ENCODE results near the gene U2AF1. TPM values are rescaled to one million over a fixed set of nuclear protein-coding genes. Genes with fewer than 3 reads are reported as not detected.
"Not testable (repeated sequence)": the region's sequence is repeated elsewhere in the genome, so short reads cannot be mapped to it uniquely, and the experiment has no call there.

Gene U2AF1
- total and polyA plus RNA-seq, 2 donors (not counting 1 experiment from before 2014, with no cell fraction given), result 12.7 to 40.1 TPM

DNA sequence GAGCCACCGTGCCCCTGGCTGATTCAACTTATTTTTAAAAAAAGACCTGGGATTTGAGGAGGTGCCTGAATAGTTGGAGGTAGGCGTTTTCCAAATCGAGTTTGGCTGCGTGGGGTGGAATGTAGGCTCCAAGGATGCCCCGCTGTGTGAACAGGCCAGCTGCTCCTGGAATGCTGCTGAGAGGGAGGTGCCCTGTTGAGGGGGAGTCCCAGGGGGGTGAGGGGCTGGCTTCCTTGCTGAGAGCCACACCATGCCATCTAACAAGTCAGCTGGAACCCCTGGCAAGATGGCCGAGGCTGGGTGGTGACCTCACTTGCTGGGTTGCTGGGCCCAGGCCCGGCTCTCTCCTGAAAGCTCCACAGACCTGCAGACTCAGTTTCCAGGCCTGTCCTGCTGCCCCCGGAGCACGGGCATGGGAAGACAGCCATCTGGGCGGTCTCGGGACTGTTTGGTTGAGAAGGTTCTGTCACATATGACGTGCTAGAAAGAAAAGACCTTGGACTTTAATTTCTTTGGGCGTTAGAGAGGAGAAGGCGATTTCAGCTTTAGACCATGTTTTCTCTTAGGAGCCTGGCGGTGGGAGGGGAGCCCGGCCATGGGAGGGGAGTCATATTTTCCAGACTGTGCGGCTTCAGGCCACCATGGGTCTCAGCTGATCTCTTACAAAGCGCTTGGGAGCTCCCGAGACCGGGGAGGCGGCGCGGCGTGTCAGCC is 24.6 kb downstream of the U2AF1 start:
- not testable (repeated sequence) for H3K9ac ChIP-seq (ENCODE audit: insufficient read depth, low read length); H3K79me2 ChIP-seq (ENCODE audit: control insufficient read depth, insufficient read depth, low read length); H3K4me3 ChIP-seq (replicated peaks in 1 of 4; ENCODE audit: control extremely low read depth in 1 of 4, insufficient read depth in 1 of 4, low read depth in 3 of 4, low read length in 4 of 4); H3K36me3 ChIP-seq (ENCODE audit: control insufficient read depth, insufficient read depth, low read length); H3K4me2 ChIP-seq (ENCODE audit: extremely low read depth, insufficient read depth, low read length); H3K27me3 ChIP-seq (ENCODE audit: control insufficient read depth, insufficient read depth, low read length); H4K20me1 ChIP-seq (ENCODE audit: control insufficient read depth, extremely low read depth, insufficient read depth, low read length); H3K4me1 ChIP-seq (ENCODE audit: control insufficient read depth, extremely low read depth, insufficient read depth, low read length); H2AFZ ChIP-seq (ENCODE audit: low read length); DNase-seq (ENCODE audit: low read depth in 2 of 2); H3K27ac ChIP-seq (ENCODE audit: insufficient read depth, low read length); H3K9me3 ChIP-seq (ENCODE audit: control insufficient read depth, insufficient read depth, low read depth, low read length)

GRCh38 chr21:43076643-43077042 is 30.7 kb downstream of the U2AF1 start:
- H3K4me3 ChIP-seq (replicated peaks in 1 of 4; ENCODE audit: control extremely low read depth in 1 of 4, insufficient read depth in 1 of 4, low read depth in 3 of 4, low read length in 4 of 4); H3K4me1 ChIP-seq (ENCODE audit: control insufficient read depth, extremely low read depth, insufficient read depth, low read length): not testable (repeated sequence)

DNA sequence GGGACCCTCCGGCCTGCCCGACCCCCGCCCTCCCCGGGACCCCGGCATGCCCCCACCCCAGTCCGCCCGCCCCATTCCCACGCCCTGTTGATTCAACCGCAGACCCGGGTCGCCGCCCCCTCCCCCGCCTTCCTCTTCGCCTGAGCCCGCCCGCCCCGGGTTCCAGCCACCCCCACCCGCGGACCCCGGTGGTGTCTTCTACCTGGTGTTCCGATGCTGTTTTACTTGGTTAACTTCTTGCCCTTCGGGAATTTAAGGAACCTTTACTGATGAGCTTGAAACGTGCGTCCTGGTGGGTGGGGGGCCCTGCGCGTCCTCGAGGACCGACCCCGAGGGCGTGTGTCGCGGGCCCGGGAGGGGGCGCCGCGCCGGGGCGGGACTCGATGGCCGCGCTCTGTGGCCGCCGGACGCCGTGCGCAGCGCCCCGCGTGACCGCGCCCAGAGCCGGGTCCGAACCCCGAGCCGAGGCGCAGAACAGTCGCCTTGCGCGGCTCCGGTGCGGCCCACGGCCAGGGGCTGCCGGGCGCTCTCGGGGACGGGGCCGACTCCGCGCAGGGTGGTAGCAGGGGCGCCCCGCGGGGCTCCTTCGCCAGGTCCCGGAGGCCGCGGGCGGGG is 31.2 kb downstream of the U2AF1 start:
- not testable (repeated sequence) for H3K4me3 ChIP-seq (replicated peaks in 1 of 4; ENCODE audit: control extremely low read depth in 1 of 4, insufficient read depth in 1 of 4, low read depth in 3 of 4, low read length in 4 of 4); H3K36me3 ChIP-seq (ENCODE audit: control insufficient read depth, insufficient read depth, low read length); H3K27ac ChIP-seq (ENCODE audit: insufficient read depth, low read length); H3K4me1 ChIP-seq (ENCODE audit: control insufficient read depth, extremely low read depth, insufficient read depth, low read length); H4K20me1 ChIP-seq (ENCODE audit: control insufficient read depth, extremely low read depth, insufficient read depth, low read length); DNase-seq (ENCODE audit: low read depth in 2 of 2); H3K4me2 ChIP-seq (ENCODE audit: extremely low read depth, insufficient read depth, low read length); H3K27me3 ChIP-seq (ENCODE audit: control insufficient read depth, insufficient read depth, low read length); H3K79me2 ChIP-seq (ENCODE audit: control insufficient read depth, insufficient read depth, low read length); H2AFZ ChIP-seq (ENCODE audit: low read length); H3K9me3 ChIP-seq (ENCODE audit: control insufficient read depth, insufficient read depth, low read depth, low read length); H3K9ac ChIP-seq (ENCODE audit: insufficient read depth, low read length)

More at GRCh38 chr21:43076643-43077042, 30.7 kb downstream of the U2AF1 start:
- H3K4me2 ChIP-seq (ENCODE audit: extremely low read depth, insufficient read depth, low read length); DNase-seq (ENCODE audit: low read depth in 2 of 2); H2AFZ ChIP-seq (ENCODE audit: low read length); H3K27ac ChIP-seq (ENCODE audit: insufficient read depth, low read length); H3K9me3 ChIP-seq (ENCODE audit: control insufficient read depth, insufficient read depth, low read depth, low read length); H4K20me1 ChIP-seq (ENCODE audit: control insufficient read depth, extremely low read depth, insufficient read depth, low read length); H3K27me3 ChIP-seq (ENCODE audit: control insufficient read depth, insufficient read depth, low read length); H3K36me3 ChIP-seq (ENCODE audit: control insufficient read depth, insufficient read depth, low read length); H3K9ac ChIP-seq (ENCODE audit: insufficient read depth, low read length); H3K79me2 ChIP-seq (ENCODE audit: control insufficient read depth, insufficient read depth, low read length): not testable (repeated sequence)

DNA sequence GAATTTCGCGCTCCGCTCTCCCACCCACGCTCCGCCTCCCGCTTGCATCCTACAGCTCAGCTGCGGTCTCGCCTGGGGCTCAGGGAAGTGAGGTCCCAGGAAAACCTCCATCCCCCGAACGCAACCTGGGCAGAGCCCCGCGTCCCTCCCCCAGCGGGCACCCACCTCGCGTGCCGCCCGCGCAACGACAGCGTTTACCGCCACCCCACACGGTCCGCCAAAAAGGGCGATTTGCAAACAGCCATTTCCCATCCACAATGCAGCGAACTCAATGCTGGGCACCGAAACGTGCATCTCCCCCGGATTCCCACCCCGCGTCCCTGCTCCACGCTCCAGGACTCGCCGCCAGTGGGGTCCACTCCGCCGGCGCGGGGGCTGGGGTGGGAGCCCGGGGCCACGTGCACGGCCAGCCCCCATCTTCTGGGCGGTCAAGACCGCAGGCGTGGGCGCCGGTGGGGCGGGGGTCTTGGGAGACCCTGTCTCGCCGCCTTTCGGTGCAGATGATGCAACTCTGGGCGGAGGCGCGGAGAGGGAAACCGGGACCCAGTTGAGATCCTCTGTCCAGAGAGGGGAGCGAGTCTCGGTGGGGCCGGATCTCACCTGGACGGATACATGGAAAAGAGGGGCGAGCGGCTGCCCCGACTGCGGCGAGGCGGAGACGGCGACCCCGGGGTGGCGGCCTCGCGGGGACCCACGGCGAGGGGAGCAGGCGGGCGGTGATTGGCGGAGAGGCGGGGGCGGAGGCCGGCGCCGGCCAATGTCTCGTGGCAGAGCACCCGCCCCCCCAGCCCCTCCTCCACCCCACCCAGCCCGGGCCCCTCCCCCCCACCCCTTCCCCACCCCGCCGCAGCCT is 32.0 kb downstream of the U2AF1 start, which contains the start of gene CBS:
TSS of gene CBS (minus strand) at position 666 of the 853 bp plus-strand sequence. CDS start 3,642 bp downstream, outside the sequence.
- H3K4me2 ChIP-seq (ENCODE audit: extremely low read depth, insufficient read depth, low read length); H3K27ac ChIP-seq (ENCODE audit: insufficient read depth, low read length); H3K4me3 ChIP-seq (replicated peaks in 1 of 4; ENCODE audit: control extremely low read depth in 1 of 4, insufficient read depth in 1 of 4, low read depth in 3 of 4, low read length in 4 of 4): not testable (repeated sequence)

GRCh38 chr21:43074401-43075169 is 32.8 kb downstream of the U2AF1 start:
- H3K9ac ChIP-seq (ENCODE audit: insufficient read depth, low read length); H3K27ac ChIP-seq (ENCODE audit: insufficient read depth, low read length); H2AFZ ChIP-seq (ENCODE audit: low read length); H3K36me3 ChIP-seq (ENCODE audit: control insufficient read depth, insufficient read depth, low read length); H3K27me3 ChIP-seq (ENCODE audit: control insufficient read depth, insufficient read depth, low read length); H3K4me1 ChIP-seq (ENCODE audit: control insufficient read depth, extremely low read depth, insufficient read depth, low read length); H4K20me1 ChIP-seq (ENCODE audit: control insufficient read depth, extremely low read depth, insufficient read depth, low read length); H3K79me2 ChIP-seq (ENCODE audit: control insufficient read depth, insufficient read depth, low read length); H3K4me3 ChIP-seq (replicated peaks in 1 of 4; ENCODE audit: control extremely low read depth in 1 of 4, insufficient read depth in 1 of 4, low read depth in 3 of 4, low read length in 4 of 4); DNase-seq (ENCODE audit: low read depth in 2 of 2); H3K4me2 ChIP-seq (ENCODE audit: extremely low read depth, insufficient read depth, low read length); H3K9me3 ChIP-seq (ENCODE audit: control insufficient read depth, insufficient read depth, low read depth, low read length): not testable (repeated sequence)

More for the DNA sequence above, 32.0 kb downstream of the U2AF1 start, which contains the start of gene CBS:
- not testable (repeated sequence) for H3K9ac ChIP-seq (ENCODE audit: insufficient read depth, low read length); H3K27me3 ChIP-seq (ENCODE audit: control insufficient read depth, insufficient read depth, low read length); H3K36me3 ChIP-seq (ENCODE audit: control insufficient read depth, insufficient read depth, low read length); H3K4me1 ChIP-seq (ENCODE audit: control insufficient read depth, extremely low read depth, insufficient read depth, low read length); H2AFZ ChIP-seq (ENCODE audit: low read length); H4K20me1 ChIP-seq (ENCODE audit: control insufficient read depth, extremely low read depth, insufficient read depth, low read length); H3K9me3 ChIP-seq (ENCODE audit: control insufficient read depth, insufficient read depth, low read depth, low read length); DNase-seq (ENCODE audit: low read depth in 2 of 2); H3K79me2 ChIP-seq (ENCODE audit: control insufficient read depth, insufficient read depth, low read length)

DNA sequence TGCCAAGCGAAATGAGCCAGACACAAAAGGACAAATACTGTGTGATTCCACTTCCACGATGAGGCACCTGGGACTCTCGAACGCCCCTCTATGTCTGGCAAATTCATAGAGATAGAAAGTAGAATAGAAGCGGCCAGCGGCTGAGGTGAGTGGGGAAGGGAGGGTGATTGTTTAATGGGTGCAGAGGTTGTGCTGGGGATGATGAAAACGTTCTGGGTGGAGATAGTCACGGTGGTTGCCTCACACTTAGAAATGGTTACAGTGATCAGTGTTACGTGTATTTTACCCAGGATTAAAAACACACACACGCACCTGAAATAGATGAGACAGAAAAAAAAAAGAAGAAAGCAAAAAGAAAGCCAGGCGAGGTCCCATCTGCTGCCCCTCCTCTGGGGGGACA is 34.6 kb downstream of the U2AF1 start:
- H2AFZ ChIP-seq (ENCODE audit: low read length); DNase-seq (ENCODE audit: low read depth in 2 of 2); H3K79me2 ChIP-seq (ENCODE audit: control insufficient read depth, insufficient read depth, low read length); H3K36me3 ChIP-seq (ENCODE audit: control insufficient read depth, insufficient read depth, low read length); H3K27me3 ChIP-seq (ENCODE audit: control insufficient read depth, insufficient read depth, low read length); H4K20me1 ChIP-seq (ENCODE audit: control insufficient read depth, extremely low read depth, insufficient read depth, low read length); H3K4me3 ChIP-seq (replicated peaks in 1 of 4; ENCODE audit: control extremely low read depth in 1 of 4, insufficient read depth in 1 of 4, low read depth in 3 of 4, low read length in 4 of 4); H3K4me2 ChIP-seq (ENCODE audit: extremely low read depth, insufficient read depth, low read length); H3K27ac ChIP-seq (ENCODE audit: insufficient read depth, low read length); H3K4me1 ChIP-seq (ENCODE audit: control insufficient read depth, extremely low read depth, insufficient read depth, low read length); H3K9ac ChIP-seq (ENCODE audit: insufficient read depth, low read length); H3K9me3 ChIP-seq (ENCODE audit: control insufficient read depth, insufficient read depth, low read depth, low read length): not testable (repeated sequence)

Data from fibroblast of lung (primary cell).